Neural cell (in vitro differentiated cells): Measurements from ENCODE around the gene FXYD4. TPM values are rescaled to one million over a fixed set of nuclear protein-coding genes. Genes with fewer than 3 reads are reported as not detected.

ENCODE experiments used
- H2AFZ ChIP-seq: fragments of 200-600, 300-800 bp; sonication (generic), shearing (Covaris generic); 2 replicates; pipeline ENCODE4 v1.6.0; 2014; ENCODE audit warnings: low read depth, mild to moderate bottlenecking, antibody characterized with exemption, low read length, moderate library complexity
- H3F3A ChIP-seq: fragments of 200-600 bp; shearing (Covaris generic); 2 replicates; pipeline ENCODE4 v1.6.1; 2016; ENCODE audit warnings: mild to moderate bottlenecking, moderate library complexity, mixed read lengths, antibody characterized with exemption, low read length; ENCODE audit not compliant: insufficient read depth, poor library complexity, severe bottlenecking
- H3K27ac ChIP-seq: fragments of 200-600, 300-800 bp; sonication (generic), shearing (Covaris generic); 2 replicates; pipeline ENCODE4 v1.5.1; 2014; ENCODE audit warnings: mild to moderate bottlenecking, low read length, moderate library complexity
- H3K27me3 ChIP-seq: fragments of 300-800, 200-600 bp; sonication (generic), shearing (Covaris generic); 2 replicates; pipeline ENCODE4 v1.6.0; 2014; ENCODE audit warnings: mild to moderate bottlenecking, low read depth, low read length, moderate library complexity; ENCODE audit not compliant: insufficient read depth
- H3K36me3 ChIP-seq: fragments of 300-800, 200-600 bp; sonication (generic), shearing (Covaris generic); 2 replicates; pipeline ENCODE4 v1.5.1; 2014; ENCODE audit warnings: mild to moderate bottlenecking, antibody characterized with exemption, low read length, moderate library complexity; ENCODE audit not compliant: insufficient read depth
- H3K4me2 ChIP-seq: fragments of 300-800, 200-600 bp; sonication (generic), shearing (Covaris generic); 2 replicates; pipeline ENCODE4 v1.6.0; 2014; ENCODE audit warnings: mild to moderate bottlenecking, low read length
- H3K4me3 ChIP-seq: fragments of 300-800, 200-600 bp; sonication (generic), shearing (Covaris generic); 2 replicates; pipeline ENCODE4 v1.5.1; 2014; ENCODE audit warnings: mild to moderate bottlenecking, low read length, moderate library complexity
- H3K79me2 ChIP-seq: fragments of 200-600 bp; shearing (Covaris generic); replicated peaks from 2 replicates; pipeline ENCODE4 v1.6.0; 2014; ENCODE audit warnings: mild to moderate bottlenecking, low read length, moderate library complexity; ENCODE audit not compliant: insufficient read depth
- H3K9ac ChIP-seq: fragments of 300-800, 200-600 bp; sonication (generic), shearing (Covaris generic); 2 replicates; pipeline ENCODE4 v1.6.1; 2016; ENCODE audit warnings: mild to moderate bottlenecking, low read length, mixed read lengths
- H3K9me2 ChIP-seq: fragments of 200-600 bp; shearing (Covaris generic); 2 replicates; pipeline ENCODE4 v1.6.1; 2016; ENCODE audit warnings: mild to moderate bottlenecking, low read length, mixed read lengths; ENCODE audit not compliant: insufficient read depth
- H3K9me3 ChIP-seq: fragments of 200-600, 300-800 bp; sonication (generic), shearing (Covaris generic); 2 replicates; pipeline ENCODE4 v1.6.1; 2016; ENCODE audit warnings: mild to moderate bottlenecking, mixed run types, low read length, moderate library complexity, mixed read lengths
- H4K20me1 ChIP-seq: fragments of 200-600 bp; shearing (Covaris generic); 2 replicates; pipeline ENCODE4 v1.6.1; 2016; ENCODE audit warnings: mild to moderate bottlenecking, mixed run types; ENCODE audit not compliant: insufficient read depth
- CTCF ChIP-seq: fragments of 450-650 bp; IDR thresholded peaks from 2 replicates; pipeline ENCODE4 v1.5.1; 2014; ENCODE audit warnings: antibody characterized with exemption, mild to moderate bottlenecking, moderate library complexity; ENCODE audit not compliant: poor library complexity, severe bottlenecking
- EP300 ChIP-seq: fragments of 450-650 bp; conservative IDR thresholded peaks from 2 replicates; pipeline ENCODE4 v1.6.1; 2014; ENCODE audit warnings: antibody characterized with exemption, mild to moderate bottlenecking, moderate library complexity; ENCODE audit not compliant: poor library complexity, severe bottlenecking
- EZH2 ChIP-seq: fragments of 200-600, 300-800 bp; shearing (Covaris generic), sonication (generic); IDR thresholded peaks from 2 replicates; pipeline ENCODE4 v1.6.1; 2014; ENCODE audit warnings: antibody characterized with exemption, low read length, borderline replicate concordance, mild to moderate bottlenecking; ENCODE audit not compliant: insufficient read depth, poor library complexity, severe bottlenecking
- MXI1 ChIP-seq: fragments of 450-650 bp; conservative IDR thresholded peaks from 2 replicates; pipeline ENCODE4 v1.6.1; 2014; ENCODE audit warnings: antibody characterized with exemption, mild to moderate bottlenecking; ENCODE audit not compliant: poor library complexity, severe bottlenecking
- POLR2AphosphoS5 ChIP-seq: IDR thresholded peaks from 2 replicates; pipeline ENCODE4 v1.6.1; 2012
- RAD21 ChIP-seq: fragments of 450-650 bp; conservative IDR thresholded peaks from 2 replicates; pipeline ENCODE4 v1.6.1; 2014; ENCODE audit warnings: antibody characterized with exemption, mild to moderate bottlenecking, moderate library complexity
- REST ChIP-seq: IDR thresholded peaks from 2 replicates; pipeline ENCODE4 v1.6.1; 2012; ENCODE audit warnings: borderline replicate concordance
- SMC3 ChIP-seq: fragments of 450-650 bp; conservative IDR thresholded peaks from 2 replicates; pipeline ENCODE4 v1.6.1; 2014; ENCODE audit warnings: antibody characterized with exemption, mild to moderate bottlenecking, moderate library complexity; ENCODE audit not compliant: poor library complexity
- TAF1 ChIP-seq: IDR thresholded peaks from 2 replicates; pipeline ENCODE4 v1.6.1; 2012; ENCODE audit warnings: low read depth
- polyA plus RNA-seq: library from polyadenylated mRNA; depleted of rRNA; stranded (reverse); fragments of >200 nt; gene quantifications from 2 replicates; pipeline ENCODE4 v1.2.3, GENCODE V29; 2014

FXYD4 gene
- polyA plus RNA-seq, 1 donor from 2014 or later, result not detected

GRCh38 chr10:43410345-43410744 is 38.9 kb downstream of the FXYD4 start:
- TF ChIP-seq REST (no peak), RAD21 (no peak), EZH2 (no peak), EP300 (no peak), CTCF (no peak), SMC3 (no peak), MXI1 (no peak), POLR2AphosphoS5 (no peak), TAF1 (no peak)
- H3F3A ChIP-seq, result no peaks in the 10 kb centered on the region
- no peak overlapping the region for H3K4me2 ChIP-seq
- peaks cover 5% of the 10 kb centered on the region for H3K27me3 ChIP-seq
- H3K79me2 ChIP-seq, result peaks cover 8% of the 10 kb centered on the region
- no peaks in the 10 kb centered on the region for H4K20me1 ChIP-seq
- no peak overlapping the region for H2AFZ ChIP-seq
- H3K9me2 ChIP-seq, result no peaks in the 10 kb centered on the region
- no peak overlapping the region for H3K4me3 ChIP-seq
- H3K27ac ChIP-seq, result no peak overlapping the region
- no peak overlapping the region for H3K9ac ChIP-seq
- H3K36me3 ChIP-seq, result no peaks in the 10 kb centered on the region
- H3K9me3 ChIP-seq, result no peaks in the 10 kb centered on the region

GRCh38 chr10:43411536-43411935 is 40.1 kb downstream of the FXYD4 start:
- Histone ChIP-seq H2AFZ (no peak overlapping the region), H3K9me3 (no peaks in the 10 kb centered on the region), H3F3A (no peaks in the 10 kb centered on the region), H3K79me2 (no peaks in the 10 kb centered on the region), H3K27ac (no peak overlapping the region), H3K4me2 (no peak overlapping the region), H3K9me2 (no peaks in the 10 kb centered on the region), H3K9ac (no peak overlapping the region), H4K20me1 (no peaks in the 10 kb centered on the region), H3K27me3 (peaks cover 5% of the 10 kb centered on the region), H3K4me3 (no peak overlapping the region), H3K36me3 (no peaks in the 10 kb centered on the region)
- no peak for TF ChIP-seq REST
- no peak for TF ChIP-seq RAD21
- no peak for TF ChIP-seq TAF1
- TF ChIP-seq POLR2AphosphoS5, result no peak
- TF ChIP-seq EP300, result no peak
- TF ChIP-seq SMC3, result no peak
- no peak for TF ChIP-seq EZH2
- no peak for TF ChIP-seq CTCF
